Adrenal gland (tissue), 12 donors: ENCODE data around the gene PCDHGA8. TPM values are rescaled to one million over a fixed set of nuclear protein-coding genes. Genes with fewer than 3 reads are reported as not detected.

ENCODE experiments used
- DNase-seq, 7 donors: peaks; one replicate each; pipeline ENCODE4 v3.0.0-alpha.2; 2019 to 2020
- H3K27ac ChIP-seq, 5 donors: fragments of 200-600 bp; sonication (generic) in 4 of 5; 1 replicate in 3 of 5; 2 replicates in 2 of 5; pipeline versions ENCODE4 v1.5.1 to v1.8.0; 2016 to 2020; ENCODE audit warnings: mild to moderate bottlenecking in 1 of 5
- H3K27me3 ChIP-seq: fragments of 200-600 bp; 2 replicates; pipeline ENCODE4 v1.8.0; 2021
- H3K36me3 ChIP-seq, 2 donors: fragments of 200-600 bp; replicated peaks in 1 of 2; 1 replicate in 1 of 2; 2 replicates in 1 of 2; pipeline versions ENCODE4 v1.5.1 to v1.8.0; 2018 to 2022
- H3K4me1 ChIP-seq, 2 donors: fragments of 200-600 bp; replicated peaks in 1 of 2; 1 replicate in 1 of 2; 2 replicates in 1 of 2; pipeline versions ENCODE4 v1.5.1 to v1.8.0; 2018 to 2021
- H3K4me3 ChIP-seq, 4 donors: fragments of 200-600 bp; sonication (generic) in 3 of 4; one replicate each; pipeline ENCODE4 v1.5.1; 2016 to 2018
- H3K9me3 ChIP-seq, 3 donors: fragments of 200-600 bp; sonication (generic) in 1 of 3; replicated peaks in 1 of 3; 1 replicate in 2 of 3; 2 replicates in 1 of 3; pipeline versions ENCODE4 v1.5.1 to v1.8.0; 2016 to 2021
- CTCF ChIP-seq, 6 experiments: fragments of 450-650 bp in 4 of 6; fragments of 200-600 bp in 2 of 6; sonication (generic) in 1 of 6; IDR thresholded peaks; 1 replicate in 5 of 6; 2 replicates in 1 of 6; pipeline versions ENCODE4 v1.5.1 to v1.8.0; 2016 to 2021; ENCODE audit warnings: antibody characterized with exemption in 6 of 6, mild to moderate bottlenecking in 2 of 6, moderate library complexity in 1 of 6
- POLR2A ChIP-seq, 2 donors: fragments of 450-650 bp; IDR thresholded peaks; one replicate each; pipeline ENCODE4 v1.6.1; 2017; ENCODE audit warnings: antibody characterized with exemption in 2 of 2, mild to moderate bottlenecking in 2 of 2, moderate library complexity in 1 of 2
- WGBS, 4 donors: extraction: QIAGEN DNeasy Blood & Tissue Kit in 2 of 4; methylation state at CpG; one replicate each; pipeline versions ENCODE4 v1.1.5 to v1.1.7; 2013 to 2017; 5-methylcytosine and 5-hydroxymethylcytosine counted together
- intact Hi-C, 2 donors: fragments of 100-400 bp; cut with DNase I; formaldehyde crosslinking; loops; one replicate each; pipeline versions ENCODE4 v1.14.1 to v1.15.0; 2022 to 2023
- polyA plus RNA-seq, 3 donors: library from polyadenylated mRNA; stranded (reverse); fragments of 200-250 nt in 2 of 3; fragments of 350-450 nt in 1 of 3; fragmentation: Illumina TruSeq in 1 of 3; extraction: RNeasy Lipid Tissue Mini Kit (QIAGEN cat#74804) in 1 of 3; gene quantifications; one replicate each; pipeline ENCODE4 v1.2.3, GENCODE V29; 2013 to 2014
- total RNA-seq, 9 donors: library from RNA; depleted of rRNA in 4 of 9; stranded (reverse); fragments of >200 nt in 4 of 9; fragments of 120-200 nt in 1 of 9; fragmentation: NEBNext Ultra II Directional in 1 of 9; extraction: Animal tissue kit (Norgen Biotek cat#: 25700) in 1 of 9; gene quantifications; one replicate each; pipeline versions ENCODE4 v1.1.0 to v1.2.4, GENCODE V29; 2013 to 2023
- donor health status: healthy with polysubstance abuse.
- donor health status: Bipolar disorder and iron deficiency.
- donor health status: DM: yes; HTN: yes; CAD: no.
- donor health status: DM: no; HTN: no; CAD: no.
- donor health status: DM: no; HTN: no; CAD: no.
- donor health status: DM: yes; HTN: yes; CAD: no.

PCDHGA8 gene
- total and polyA plus RNA-seq, 12 donors, result 0.06 to 4.0 (median 0.82) TPM

GRCh38 chr5:141439411-141440141, 47.1 kb downstream of the PCDHGA8 start:
- H3K9me3 ChIP-seq, result peaks cover 0 to 4% (median 0%) of the 10 kb centered on the region in 3 donors
- intact Hi-C loops, result no loop called here
- TF ChIP-seq CTCF (IDR thresholded peaks at IDR 0.05) (no peak), POLR2A (IDR thresholded peaks at IDR 0.05) (no peak)

GRCh38 chr5:141440341-141440740, 47.9 kb downstream of the PCDHGA8 start:
- TF ChIP-seq POLR2A (IDR thresholded peaks at IDR 0.05), result no peak
- no peak for TF ChIP-seq CTCF (IDR thresholded peaks at IDR 0.05)
- no peak overlapping the region for H3K4me3 ChIP-seq
- H3K36me3 ChIP-seq, result no peaks in the 10 kb centered on the region
- H3K4me1 ChIP-seq, result peaks cover 0 to 4% of the 10 kb centered on the region in 2 donors
- H3K9me3 ChIP-seq, result peaks cover 0 to 4% (median 0%) of the 10 kb centered on the region in 3 donors
- H3K27me3 ChIP-seq, result no peaks in the 10 kb centered on the region
- 94 to 96% (median 94%) methylated on average over 9 of the region's 9 CpGs for WGBS, 4 donors
- DNase-seq, result no peak
- no peak overlapping the region for H3K27ac ChIP-seq
- intact Hi-C loops, result no loop called here

More at GRCh38 chr5:141439411-141440141, 47.1 kb downstream of the PCDHGA8 start:
- Histone ChIP-seq H3K27ac (no peak overlapping the region), H3K27me3 (no peaks in the 10 kb centered on the region), H3K4me1 (no peaks in the 10 kb centered on the region), H3K36me3 (no peaks in the 10 kb centered on the region), H3K4me3 (no peak overlapping the region)
- 67 to 73% (median 69%) methylated on average over 10 of the region's 10 CpGs for WGBS, 4 donors
- no peak for DNase-seq

GRCh38 chr5:141441571-141442170, 49.2 kb downstream of the PCDHGA8 start:
- Histone ChIP-seq H3K36me3 (no peaks in the 10 kb centered on the region), H3K27ac (no peak overlapping the region), H3K27me3 (no peaks in the 10 kb centered on the region), H3K4me3 (no peak overlapping the region), H3K9me3 (no peaks in the 10 kb centered on the region), H3K4me1 (peaks cover 0 to 14% of the 10 kb centered on the region in 2 donors)
- intact Hi-C loops, result no loop called here
- DNase-seq, result no peak
- no peak for TF ChIP-seq POLR2A (IDR thresholded peaks at IDR 0.05)
- TF ChIP-seq CTCF (IDR thresholded peaks at IDR 0.05), result no peak
- 45 to 63% (median 55%) methylated on average over 26 to 50 of the region's 50 CpGs for WGBS, 4 donors

Other genes starting within 250 kb of the PCDHGA8 start
Only the 30 nearest of the 37 such genes appear.
- 1 to 10 TPM in 3 of 9 donors, under 1 TPM in 6; 0.28 to 2.2 (median 0.52) TPM for gene PCDHB9, start 205.5 kb upstream of the PCDHGA8 start, total RNA-seq
- 1 to 10 TPM in 1 of 3 donors, under 1 TPM in 2; 0.27 to 1.3 (median 0.80) TPM for gene PCDHB9, start 205.5 kb upstream of the PCDHGA8 start, polyA plus RNA-seq
- gene PCDHB10, start 200.3 kb upstream of the PCDHGA8 start, total RNA-seq, result 1 to 10 TPM in 3 of 9 donors, under 1 TPM in 6; 0.18 to 2.3 (median 0.61) TPM
- 1 to 10 TPM in 1 of 3 donors, under 1 TPM in 2; 0.81 to 3.0 (median 0.88) TPM for gene PCDHB10, start 200.3 kb upstream of the PCDHGA8 start, polyA plus RNA-seq
- 1 to 10 TPM in 7 of 9 donors, under 1 TPM in 2; 0.12 to 7.1 (median 2.5) TPM for gene PCDHB11, start 193.0 kb upstream of the PCDHGA8 start, total RNA-seq
- gene PCDHB11, start 193.0 kb upstream of the PCDHGA8 start, polyA plus RNA-seq, result under 1 TPM; 0.48 to 0.81 (median 0.67) TPM
- 1 to 10 TPM in 7 of 9 donors, under 1 TPM in 2; 0.50 to 3.4 (median 1.5) TPM for gene PCDHB12, start 183.9 kb upstream of the PCDHGA8 start, total RNA-seq
- gene PCDHB12, start 183.9 kb upstream of the PCDHGA8 start, polyA plus RNA-seq, result under 1 TPM; 0.40 to 0.97 (median 0.47) TPM
- gene PCDHB13, start 178.7 kb upstream of the PCDHGA8 start, total RNA-seq, result 1 to 10 TPM in 8 of 9 donors, under 1 TPM in 1; 0.72 to 7.2 (median 5.9) TPM
- 1 to 10 TPM; 1.3 to 5.4 (median 1.3) TPM for gene PCDHB13, start 178.7 kb upstream of the PCDHGA8 start, polyA plus RNA-seq
- 1 to 10 TPM; 1.7 to 7.7 (median 3.7) TPM for gene PCDHB14, start 169.3 kb upstream of the PCDHGA8 start, total RNA-seq
- 1 to 10 TPM; 1.9 to 4.1 (median 2.2) TPM for gene PCDHB14, start 169.3 kb upstream of the PCDHGA8 start, polyA plus RNA-seq
- 1 to 10 TPM in 7 of 9 donors, under 1 TPM in 2; 0.95 to 3.2 (median 1.4) TPM for gene PCDHB15, start 147.2 kb upstream of the PCDHGA8 start, total RNA-seq
- gene PCDHB15, start 147.2 kb upstream of the PCDHGA8 start, polyA plus RNA-seq, result 1 to 10 TPM; 1.2 to 2.2 (median 1.4) TPM
- gene SLC25A2, start 88.6 kb upstream of the PCDHGA8 start, total RNA-seq, result 1 to 10 TPM in 1 of 9 donors, under 1 TPM in 4, not detected in 4; 0.43 to 1.5 (median 0.53) TPM
- gene SLC25A2, start 88.6 kb upstream of the PCDHGA8 start, polyA plus RNA-seq, result under 1 TPM in 2 of 3 donors, not detected in 1; 0.07 to 0.72 TPM
- 100 to 1,000 TPM in 1 of 9 donors, 10 to 100 TPM in 8; 38.0 to 111 (median 70.9) TPM for gene TAF7, start 71.8 kb upstream of the PCDHGA8 start, total RNA-seq
- gene TAF7, start 71.8 kb upstream of the PCDHGA8 start, polyA plus RNA-seq, result 100 to 1,000 TPM in 1 of 3 donors, 10 to 100 TPM in 2; 23.9 to 132 (median 29.7) TPM
- under 1 TPM; 0.09 to 0.96 (median 0.28) TPM for gene PCDHGA1, start 62.1 kb upstream of the PCDHGA8 start, total RNA-seq
- under 1 TPM; 0.13 to 0.60 (median 0.32) TPM for gene PCDHGA1, start 62.1 kb upstream of the PCDHGA8 start, polyA plus RNA-seq
- 1 to 10 TPM in 8 of 9 donors, under 1 TPM in 1; 0.91 to 6.1 (median 2.6) TPM for gene PCDHGA2, start 53.9 kb upstream of the PCDHGA8 start, total RNA-seq
- gene PCDHGA2, start 53.9 kb upstream of the PCDHGA8 start, polyA plus RNA-seq, result 1 to 10 TPM in 1 of 3 donors, under 1 TPM in 2; 0.27 to 2.1 (median 0.56) TPM
- gene PCDHGA3, start 48.8 kb upstream of the PCDHGA8 start, total RNA-seq, result 1 to 10 TPM; 1.0 to 6.2 (median 3.0) TPM
- gene PCDHGA3, start 48.8 kb upstream of the PCDHGA8 start, polyA plus RNA-seq, result 1 to 10 TPM in 1 of 3 donors, under 1 TPM in 2; 0.27 to 1.5 (median 0.80) TPM
- 10 to 100 TPM in 2 of 9 donors, 1 to 10 TPM in 7; 1.6 to 16.1 (median 3.1) TPM for gene PCDHGB1, start 42.5 kb upstream of the PCDHGA8 start, total RNA-seq
- 1 to 10 TPM in 1 of 3 donors, under 1 TPM in 2; 0.20 to 2.2 (median 0.88) TPM for gene PCDHGB1, start 42.5 kb upstream of the PCDHGA8 start, polyA plus RNA-seq
- 1 to 10 TPM in 8 of 9 donors, under 1 TPM in 1; 0.97 to 9.5 (median 4.3) TPM for gene PCDHGA4, start 37.6 kb upstream of the PCDHGA8 start, total RNA-seq
- gene PCDHGA4, start 37.6 kb upstream of the PCDHGA8 start, polyA plus RNA-seq, result 1 to 10 TPM in 1 of 3 donors, under 1 TPM in 2; 0.20 to 2.4 (median 0.64) TPM
- gene PCDHGB2, start 32.6 kb upstream of the PCDHGA8 start, total RNA-seq, result 1 to 10 TPM; 1.6 to 6.3 (median 3.4) TPM
- gene PCDHGB2, start 32.6 kb upstream of the PCDHGA8 start, polyA plus RNA-seq, result 1 to 10 TPM in 1 of 3 donors, under 1 TPM in 2; 0.10 to 1.8 (median 0.88) TPM
- 1 to 10 TPM in 8 of 9 donors, under 1 TPM in 1; 0.42 to 5.9 (median 2.0) TPM for gene PCDHGA5, start 28.5 kb upstream of the PCDHGA8 start, total RNA-seq
- under 1 TPM; 0.24 to 0.80 (median 0.79) TPM for gene PCDHGA5, start 28.5 kb upstream of the PCDHGA8 start, polyA plus RNA-seq
- 1 to 10 TPM; 1.4 to 7.1 (median 3.1) TPM for gene PCDHGB3, start 22.4 kb upstream of the PCDHGA8 start, total RNA-seq
- gene PCDHGB3, start 22.4 kb upstream of the PCDHGA8 start, polyA plus RNA-seq, result 1 to 10 TPM in 1 of 3 donors, under 1 TPM in 2; 0.03 to 1.0 (median 0.70) TPM
- 1 to 10 TPM; 1.8 to 6.6 (median 2.9) TPM for gene PCDHGA6, start 18.7 kb upstream of the PCDHGA8 start, total RNA-seq
- gene PCDHGA6, start 18.7 kb upstream of the PCDHGA8 start, polyA plus RNA-seq, result 1 to 10 TPM in 2 of 3 donors, under 1 TPM in 1; 0.57 to 2.1 (median 1.4) TPM
- gene PCDHGA7, start 9.9 kb upstream of the PCDHGA8 start, total RNA-seq, result 1 to 10 TPM in 8 of 9 donors, under 1 TPM in 1; 0.91 to 5.0 (median 1.9) TPM
- 1 to 10 TPM in 1 of 3 donors, under 1 TPM in 2; 0.37 to 1.4 (median 0.59) TPM for gene PCDHGA7, start 9.9 kb upstream of the PCDHGA8 start, polyA plus RNA-seq
- 1 to 10 TPM; 3.3 to 9.1 (median 4.8) TPM for gene PCDHGB4, start 4.9 kb upstream of the PCDHGA8 start, total RNA-seq
- 1 to 10 TPM in 1 of 3 donors, under 1 TPM in 2; 0.27 to 2.2 (median 0.72) TPM for gene PCDHGB4, start 4.9 kb upstream of the PCDHGA8 start, polyA plus RNA-seq
- gene PCDHGB5, start 5.3 kb downstream of the PCDHGA8 start, total RNA-seq, result 10 to 100 TPM in 5 of 9 donors, 1 to 10 TPM in 4; 5.2 to 15.3 (median 11.7) TPM
- 1 to 10 TPM in 2 of 3 donors, under 1 TPM in 1; 0.40 to 4.5 (median 1.2) TPM for gene PCDHGB5, start 5.3 kb downstream of the PCDHGA8 start, polyA plus RNA-seq
- 1 to 10 TPM; 1.5 to 8.6 (median 5.7) TPM for gene PCDHGA9, start 10.1 kb downstream of the PCDHGA8 start, total RNA-seq
- 1 to 10 TPM in 2 of 3 donors, under 1 TPM in 1; 0.17 to 2.9 (median 1.3) TPM for gene PCDHGA9, start 10.1 kb downstream of the PCDHGA8 start, polyA plus RNA-seq
- 10 to 100 TPM in 5 of 9 donors, 1 to 10 TPM in 4; 2.9 to 15.9 (median 11.5) TPM for gene PCDHGB6, start 15.4 kb downstream of the PCDHGA8 start, total RNA-seq
- gene PCDHGB6, start 15.4 kb downstream of the PCDHGA8 start, polyA plus RNA-seq, result 1 to 10 TPM in 2 of 3 donors, under 1 TPM in 1; 0.61 to 7.2 (median 1.5) TPM
- 1 to 10 TPM; 4.5 to 9.7 (median 7.7) TPM for gene PCDHGA10, start 20.4 kb downstream of the PCDHGA8 start, total RNA-seq
- gene PCDHGA10, start 20.4 kb downstream of the PCDHGA8 start, polyA plus RNA-seq, result 1 to 10 TPM in 2 of 3 donors, under 1 TPM in 1; 0.64 to 2.2 (median 1.5) TPM
- 10 to 100 TPM in 8 of 9 donors, 1 to 10 TPM in 1; 3.9 to 28.1 (median 17.9) TPM for gene PCDHGB7, start 25.0 kb downstream of the PCDHGA8 start, total RNA-seq
- 1 to 10 TPM in 2 of 3 donors, under 1 TPM in 1; 0.88 to 8.2 (median 2.7) TPM for gene PCDHGB7, start 25.0 kb downstream of the PCDHGA8 start, polyA plus RNA-seq
- gene PCDHGA11, start 28.4 kb downstream of the PCDHGA8 start, total RNA-seq, result 1 to 10 TPM; 1.6 to 4.9 (median 3.2) TPM
- gene PCDHGA11, start 28.4 kb downstream of the PCDHGA8 start, polyA plus RNA-seq, result 1 to 10 TPM in 2 of 3 donors, under 1 TPM in 1; 0.44 to 2.0 (median 1.4) TPM
- gene PCDHGA12, start 37.9 kb downstream of the PCDHGA8 start, total RNA-seq, result 10 to 100 TPM in 8 of 9 donors, 1 to 10 TPM in 1; 2.5 to 29.1 (median 13.9) TPM
- 1 to 10 TPM in 2 of 3 donors, under 1 TPM in 1; 0.34 to 5.6 (median 3.8) TPM for gene PCDHGA12, start 37.9 kb downstream of the PCDHGA8 start, polyA plus RNA-seq
- gene PCDHGC3, start 83.3 kb downstream of the PCDHGA8 start, total RNA-seq, result 100 to 1,000 TPM in 1 of 9 donors, 10 to 100 TPM in 7, 1 to 10 TPM in 1; 8.7 to 103 (median 76.5) TPM
- 100 to 1,000 TPM in 1 of 3 donors, 10 to 100 TPM in 2; 70.4 to 112 (median 90.9) TPM for gene PCDHGC3, start 83.3 kb downstream of the PCDHGA8 start, polyA plus RNA-seq
- 1 to 10 TPM in 8 of 9 donors, under 1 TPM in 1; 0.30 to 6.1 (median 1.8) TPM for gene PCDHGC4, start 92.4 kb downstream of the PCDHGA8 start, total RNA-seq
- gene PCDHGC4, start 92.4 kb downstream of the PCDHGA8 start, polyA plus RNA-seq, result 1 to 10 TPM in 1 of 3 donors, under 1 TPM in 2; 0.03 to 1.0 (median 0.53) TPM
- gene PCDHGC5, start 96.4 kb downstream of the PCDHGA8 start, total RNA-seq, result 1 to 10 TPM in 7 of 9 donors, under 1 TPM in 2; 0.61 to 5.2 (median 3.0) TPM
- gene PCDHGC5, start 96.4 kb downstream of the PCDHGA8 start, polyA plus RNA-seq, result 1 to 10 TPM in 1 of 3 donors, under 1 TPM in 2; 0.10 to 1.1 (median 0.33) TPM